GM21423 (cell line): ENCODE measurements around the gene CAV2.
A peak's percentile ranks its signal among the peaks of the same experiment; 100 is the strongest.

Source experiments
- ATAC-seq: cut with Tn5 transposase; IDR thresholded peaks from one replicate; pipeline ENCODE4 v1.9.1; 2021; ENCODE audit warnings: mild to moderate bottlenecking, moderate library complexity; ENCODE audit not compliant: unreplicated experiment

CAV2 gene

GRCh38 chr7:116494472-116494871 lies 5.1 kb upstream of the CAV2 start:
- ATAC-seq, result no peak

GRCh38 chr7:116495736-116496135 lies 3.8 kb upstream of the CAV2 start:
- ATAC-seq, result no peak

- ATAC-seq, result no peak
Measured at GRCh38 chr7:116496653-116497052, 2.9 kb upstream of the CAV2 start.

GRCh38 chr7:116497708-116498107 lies 1.8 kb upstream of the CAV2 start:
- ATAC-seq, result no peak

- peak; percentile 43 for ATAC-seq
Measured at GRCh38 chr7:116500078-116500853, 728 bp downstream of the CAV2 start.

DNA sequence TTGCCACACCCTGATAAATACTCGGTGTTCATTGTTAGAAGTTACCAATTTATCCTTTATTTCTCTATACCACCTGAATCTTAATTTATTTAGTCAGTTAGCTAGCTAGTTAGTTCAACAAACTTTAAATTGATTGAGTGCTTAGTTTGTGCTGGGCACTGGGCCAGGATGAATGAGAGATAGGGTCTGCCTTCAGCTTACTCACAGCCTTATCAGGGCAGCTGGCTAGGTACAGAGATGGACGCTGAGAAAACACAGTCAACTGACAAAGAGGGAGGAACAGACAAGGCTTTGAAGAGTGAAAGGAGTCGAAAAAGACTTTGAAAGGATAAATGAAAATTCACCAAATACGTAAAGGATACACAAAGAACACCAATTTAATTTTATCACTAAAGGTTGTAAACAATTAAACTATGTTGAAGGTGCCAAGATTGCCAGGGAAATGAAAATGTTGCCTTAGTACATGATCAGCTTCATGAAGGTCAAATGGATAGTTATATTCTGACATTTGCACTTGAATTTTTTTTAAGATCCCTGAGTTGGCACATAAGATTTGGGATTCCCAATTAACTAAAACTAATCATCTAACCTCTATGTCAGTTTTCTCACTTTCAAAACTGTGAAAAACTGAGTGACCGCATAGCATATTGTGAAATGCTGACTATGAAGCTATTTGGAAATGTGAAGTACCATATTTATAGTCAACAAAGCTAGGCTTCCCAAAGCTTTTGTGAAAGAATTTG lies 2.1 kb downstream of the CAV2 start:
- ATAC-seq, result no peak

- ATAC-seq, result no peak
Measured at GRCh38 chr7:116502201-116503096, 2.9 kb downstream of the CAV2 start.

DNA sequence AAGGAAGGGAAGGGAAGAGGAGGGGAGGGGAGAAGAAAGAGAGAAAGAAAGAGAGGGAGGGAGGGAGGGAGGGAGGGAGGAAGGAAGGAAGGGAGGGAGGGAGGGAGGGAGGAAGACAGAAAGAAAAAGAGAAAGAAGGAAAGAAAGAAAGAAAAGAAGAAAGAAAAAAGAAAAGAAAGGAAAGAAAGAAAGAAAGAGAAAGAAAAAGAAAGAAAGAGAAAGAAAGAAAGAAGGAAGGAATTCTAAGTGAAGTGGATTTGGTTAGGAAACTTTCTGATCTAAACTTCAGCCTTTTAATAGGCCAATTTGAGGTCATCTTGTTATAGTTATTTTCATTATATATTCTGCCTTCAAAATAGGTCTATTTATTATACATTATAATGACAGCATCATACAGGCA lies 4.3 kb downstream of the CAV2 start:
- no peak for ATAC-seq

- ATAC-seq, result no peak
Measured at GRCh38 chr7:116505278-116505677, 5.7 kb downstream of the CAV2 start.

- ATAC-seq, result no peak
Measured at GRCh38 chr7:116505823-116506222, 6.3 kb downstream of the CAV2 start.

DNA sequence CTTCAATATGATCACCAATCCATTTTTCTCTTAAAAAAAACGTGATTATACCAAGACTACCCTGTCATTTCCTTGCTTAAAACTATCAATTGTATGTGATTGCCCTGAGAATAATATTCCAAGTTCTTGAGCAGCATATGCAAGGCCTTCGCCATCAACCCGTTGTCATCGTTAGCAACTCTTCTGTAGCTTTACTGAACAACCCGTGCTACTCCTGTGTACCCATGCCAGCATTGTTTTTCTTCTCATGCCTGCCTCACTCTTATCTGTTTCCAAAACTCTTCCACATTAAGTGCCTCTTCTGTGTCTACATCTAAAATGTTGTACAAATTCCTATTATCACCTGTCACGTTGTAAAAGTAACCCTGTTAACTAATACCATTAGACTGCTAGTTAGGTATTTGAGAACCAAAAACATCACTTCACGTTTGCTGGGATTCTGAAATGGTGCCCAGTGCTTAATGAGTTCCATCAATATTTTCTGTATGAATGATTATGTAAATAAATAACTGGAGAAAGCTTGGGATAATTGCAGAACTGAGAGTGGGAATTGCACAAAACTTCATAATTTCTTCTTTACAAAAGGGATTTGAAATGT lies 10.5 kb downstream of the CAV2 start:
- ATAC-seq, result no peak

DNA sequence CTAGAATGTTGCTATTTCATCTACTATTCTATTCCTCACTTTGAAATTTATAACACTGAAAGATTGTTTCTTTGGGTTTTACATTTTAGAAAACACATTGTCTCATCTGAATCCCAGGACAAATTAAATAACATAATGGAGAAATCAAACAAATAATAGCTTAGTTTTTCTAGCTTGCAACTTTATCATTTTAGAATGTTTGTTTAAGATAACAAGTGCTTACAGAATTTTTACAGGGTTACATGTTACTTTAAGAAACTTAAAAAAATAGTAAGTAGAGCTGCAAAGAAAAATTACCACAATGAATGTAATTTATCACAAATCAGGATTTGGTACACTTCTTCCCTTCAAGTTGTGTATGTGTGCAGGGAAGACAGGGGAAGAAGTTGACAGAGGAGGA lies 11.3 kb downstream of the CAV2 start:
- no peak for ATAC-seq

GRCh38 chr7:116511552-116512519 lies 12.3 kb downstream of the CAV2 start:
- ATAC-seq, result peak; percentile 98

DNA sequence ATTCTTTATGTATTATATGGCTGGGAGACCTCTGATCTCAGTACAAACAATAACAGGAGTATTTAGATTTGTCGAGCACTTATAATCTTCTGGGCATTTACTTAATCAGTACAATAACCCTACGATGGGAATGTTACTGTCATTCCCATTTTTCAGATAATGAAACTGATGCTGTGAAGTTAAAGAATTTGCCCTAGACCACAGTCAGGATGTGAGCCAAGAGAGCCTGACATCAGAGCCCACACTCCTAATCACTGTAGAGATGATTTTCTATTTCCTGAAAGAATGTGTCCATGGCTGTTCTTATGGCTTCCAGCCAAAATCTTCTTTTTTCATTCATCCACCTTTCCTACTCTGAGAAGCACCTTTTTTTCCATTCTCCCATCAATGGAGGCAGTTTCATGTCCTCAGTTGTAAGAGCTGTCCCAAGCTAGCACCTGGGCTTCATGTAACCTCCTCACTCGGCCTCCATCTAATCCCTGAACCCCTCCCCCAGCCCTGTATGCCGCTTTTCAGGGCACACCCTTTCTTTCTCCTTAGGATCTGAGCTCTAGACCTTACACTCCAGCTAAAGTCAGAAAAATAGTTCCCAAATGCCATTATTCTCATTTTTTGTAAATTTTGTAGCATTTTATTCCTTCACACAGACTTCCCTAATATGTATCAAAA lies 13.1 kb downstream of the CAV2 start:
- ATAC-seq, result no peak

- ATAC-seq, result no peak
Measured at GRCh38 chr7:116515584-116515983, 16.0 kb downstream of the CAV2 start.

GRCh38 chr7:116516324-116516723 lies 16.8 kb downstream of the CAV2 start:
- no peak for ATAC-seq

GRCh38 chr7:116517626-116518025 lies 18.1 kb downstream of the CAV2 start:
- no peak for ATAC-seq

DNA sequence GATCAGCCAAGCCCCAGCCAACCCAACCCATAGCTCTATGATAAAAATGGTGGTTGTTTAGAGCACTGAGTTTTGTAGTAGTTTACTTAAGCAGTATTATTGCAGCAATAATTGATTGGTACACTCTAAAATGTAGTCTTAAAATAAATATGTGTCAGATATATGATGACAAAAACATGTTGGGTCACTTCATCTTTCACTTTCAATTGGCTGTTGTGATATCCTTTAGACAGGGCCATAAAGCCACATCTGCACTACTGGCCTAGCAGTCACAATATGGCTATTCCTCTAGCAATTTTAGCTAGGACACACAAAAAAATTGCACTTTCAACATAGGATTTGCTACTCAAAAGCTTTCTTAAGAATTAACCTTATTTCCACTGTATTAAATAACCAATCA lies 19.4 kb downstream of the CAV2 start:
- no peak for ATAC-seq

- no peak for ATAC-seq
Measured at GRCh38 chr7:116521046-116521664, 21.6 kb downstream of the CAV2 start.
